HepG2 (cell line): ENCODE data around the gene CTNNA2.

Source experiments
- CTCF ChIP-seq: sonication (generic); formaldehyde crosslinking; IDR thresholded peaks from 2 replicates; pipeline ENCODE4 v1.5.0; 2020; ENCODE audit warnings: mild to moderate bottlenecking, missing genetic modification reagents, moderate library complexity
- KDM1A ChIP-seq: IDR thresholded peaks from 2 replicates; pipeline ENCODE4 v1.6.1; 2016; ENCODE audit warnings: missing compliant biosample characterization
- MLX ChIP-seq: IDR thresholded peaks from 2 replicates; pipeline ENCODE4 v1.6.1; 2016
- REXO4 ChIP-seq: sonication (generic); formaldehyde crosslinking; IDR thresholded peaks from 2 replicates; pipeline ENCODE4 v1.8.0; 2022; ENCODE audit warnings: missing genetic modification reagents, mild to moderate bottlenecking, borderline replicate concordance
- TP53 ChIP-seq: sonication (generic); formaldehyde crosslinking; conservative IDR thresholded peaks from 2 replicates; pipeline ENCODE4 v1.4.0; 2020; ENCODE audit warnings: missing genetic modification reagents
- ZNF230 ChIP-seq: sonication (generic); formaldehyde crosslinking; IDR thresholded peaks from 2 replicates; pipeline ENCODE4 v1.4.0; 2020; ENCODE audit warnings: mild to moderate bottlenecking, missing genetic modification reagents
- ZNF335 ChIP-seq: sonication (generic); formaldehyde crosslinking; IDR thresholded peaks from 2 replicates; pipeline ENCODE4 v1.4.0; 2020; ENCODE audit warnings: missing genetic modification reagents
- TF ChIP-seq, protein P1 (sequence below): IDR thresholded peaks from 2 replicates; pipeline ENCODE4 v1.6.1; 2016; ENCODE audit warnings: low read depth
- TF ChIP-seq, protein P2 (sequence below): sonication (generic); formaldehyde crosslinking; IDR thresholded peaks from 2 replicates; pipeline ENCODE4 v1.5.1; 2020; ENCODE audit warnings: mild to moderate bottlenecking, missing genetic modification reagents, borderline replicate concordance
- TF ChIP-seq, protein P3 (sequence below): sonication (generic); formaldehyde crosslinking; IDR thresholded peaks from 2 replicates; pipeline ENCODE4 v1.8.0; 2022; ENCODE audit warnings: mild to moderate bottlenecking, missing genetic modification reagents, moderate library complexity

GRCh38 chr2:79960035-79960434, 447.2 kb downstream of the CTNNA2 start:
- TF ChIP-seq CTCF, result no peak
- TF ChIP-seq, protein P1, sequence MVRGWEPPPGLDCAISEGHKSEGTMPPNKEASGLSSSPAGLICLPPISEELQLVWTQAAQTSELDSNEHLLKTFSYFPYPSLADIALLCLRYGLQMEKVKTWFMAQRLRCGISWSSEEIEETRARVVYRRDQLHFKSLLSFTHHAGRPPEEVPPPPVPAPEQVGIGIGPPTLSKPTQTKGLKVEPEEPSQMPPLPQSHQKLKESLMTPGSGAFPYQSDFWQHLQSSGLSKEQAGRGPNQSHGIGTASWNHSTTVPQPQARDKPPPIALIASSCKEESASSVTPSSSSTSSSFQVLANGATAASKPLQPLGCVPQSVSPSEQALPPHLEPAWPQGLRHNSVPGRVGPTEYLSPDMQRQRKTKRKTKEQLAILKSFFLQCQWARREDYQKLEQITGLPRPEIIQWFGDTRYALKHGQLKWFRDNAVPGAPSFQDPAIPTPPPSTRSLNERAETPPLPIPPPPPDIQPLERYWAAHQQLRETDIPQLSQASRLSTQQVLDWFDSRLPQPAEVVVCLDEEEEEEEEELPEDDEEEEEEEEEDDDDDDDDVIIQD (CRISPR knock-in tag), result no peak
- TF ChIP-seq, protein P2, sequence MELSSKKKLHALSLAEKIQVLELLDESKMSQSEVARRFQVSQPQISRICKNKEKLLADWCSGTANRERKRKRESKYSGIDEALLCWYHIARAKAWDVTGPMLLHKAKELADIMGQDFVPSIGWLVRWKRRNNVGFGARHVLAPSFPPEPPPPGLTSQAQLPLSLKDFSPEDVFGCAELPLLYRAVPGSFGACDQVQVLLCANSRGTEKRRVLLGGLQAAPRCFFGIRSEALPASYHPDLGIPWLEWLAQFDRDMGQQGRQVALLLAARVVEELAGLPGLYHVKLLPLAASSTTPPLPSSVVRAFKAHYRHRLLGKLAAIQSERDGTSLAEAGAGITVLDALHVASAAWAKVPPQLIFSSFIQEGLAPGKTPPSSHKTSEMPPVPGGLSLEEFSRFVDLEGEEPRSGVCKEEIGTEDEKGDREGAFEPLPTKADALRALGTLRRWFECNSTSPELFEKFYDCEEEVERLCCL, result no peak
- TF ChIP-seq REXO4, result no peak
- TF ChIP-seq ZNF230 (CRISPR knock-in tag), result no peak
- no peak for TF ChIP-seq MLX (CRISPR knock-in tag)
- TF ChIP-seq, protein P3, sequence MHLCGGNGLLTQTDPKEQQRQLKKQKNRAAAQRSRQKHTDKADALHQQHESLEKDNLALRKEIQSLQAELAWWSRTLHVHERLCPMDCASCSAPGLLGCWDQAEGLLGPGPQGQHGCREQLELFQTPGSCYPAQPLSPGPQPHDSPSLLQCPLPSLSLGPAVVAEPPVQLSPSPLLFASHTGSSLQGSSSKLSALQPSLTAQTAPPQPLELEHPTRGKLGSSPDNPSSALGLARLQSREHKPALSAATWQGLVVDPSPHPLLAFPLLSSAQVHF (CRISPR knock-in tag), result no peak
- no peak for TF ChIP-seq KDM1A
- TF ChIP-seq ZNF335 (CRISPR knock-in tag), result no peak
- TF ChIP-seq TP53, result no peak
